Measurements from ENCODE around the gene RBM7. TPM values are rescaled to one million over a fixed set of nuclear protein-coding genes. Genes with fewer than 3 reads are reported as not detected.

Gene RBM7
- total RNA-seq, 4 donors from 2014 or later = 5.6 to 25.9 (median 23.1) TPM

- WGBS, 2 donors (ENCODE audit: low coverage in 1 of 2) = 77 to 95% methylated on average over 7 to 9 of the region's 9 CpGs
- no peaks in the 10 kb centered on the region for H3K36me3 ChIP-seq
- H3K9me3 ChIP-seq = no peaks in the 10 kb centered on the region
- in situ Hi-C loops (cut with MboI; ENCODE audit: low pct_ligation_motif_present in 1 of 4, low pct_unique_long_range_greater_than_20kb in 1 of 4, low sequenced_read_pairs in 3 of 4) (no loop called here), intact Hi-C loops (cut with DNase I; ENCODE audit: low total_unique reads) (no loop called here)
- H3K27ac ChIP-seq = no peak overlapping the region
- H3K4me3 ChIP-seq = no peak overlapping the region
- H3K27me3 ChIP-seq = no peaks in the 10 kb centered on the region
- no peak for TF ChIP-seq CTCF (IDR thresholded peaks at IDR 0.05)
- TF ChIP-seq POLR2AphosphoS5 (IDR thresholded peaks at IDR 0.05) = no peak
- TF ChIP-seq POLR2A (IDR thresholded peaks at IDR 0.05) = no peak
- TF ChIP-seq EP300 (IDR thresholded peaks at IDR 0.05; ENCODE audit: low read depth) = no peak
- no peaks in the 10 kb centered on the region for H3K4me1 ChIP-seq
- DNase-seq = no peak
Observed at GRCh38 chr11:114367244-114367957, 33.1 kb upstream of the RBM7 start.

GRCh38 chr11:114368918-114369680 lies 31.4 kb upstream of the RBM7 start:
- Histone ChIP-seq H3K27me3 (no peaks in the 10 kb centered on the region), H3K27ac (no peak overlapping the region), H3K4me1 (no peaks in the 10 kb centered on the region), H3K9me3 (no peaks in the 10 kb centered on the region), H3K4me3 (no peak overlapping the region), H3K36me3 (no peaks in the 10 kb centered on the region)
- no peak for DNase-seq
- WGBS, 2 donors (ENCODE audit: low coverage in 1 of 2) = 80% methylated on average over 5 of the region's 5 CpGs; no CpG with 5 or more reads in 1 of the 2 donors
- TF ChIP-seq CTCF (IDR thresholded peaks at IDR 0.05) = no peak
- TF ChIP-seq EP300 (IDR thresholded peaks at IDR 0.05; ENCODE audit: low read depth) = no peak
- no peak for TF ChIP-seq POLR2AphosphoS5 (IDR thresholded peaks at IDR 0.05)
- no peak for TF ChIP-seq POLR2A (IDR thresholded peaks at IDR 0.05)
- intact Hi-C loops (cut with DNase I; ENCODE audit: low total_unique reads) (no loop called here), in situ Hi-C loops (cut with MboI; ENCODE audit: low pct_ligation_motif_present in 1 of 4, low pct_unique_long_range_greater_than_20kb in 1 of 4, low sequenced_read_pairs in 3 of 4) (no loop called here)

- in situ Hi-C loops (cut with MboI; ENCODE audit: low pct_ligation_motif_present in 1 of 4, low pct_unique_long_range_greater_than_20kb in 1 of 4, low sequenced_read_pairs in 3 of 4) = no loop called here
- intact Hi-C loops (cut with DNase I; ENCODE audit: low total_unique reads) = no loop called here
- TF ChIP-seq POLR2A (IDR thresholded peaks at IDR 0.05) (no peak), CTCF (IDR thresholded peaks at IDR 0.05) (no peak), POLR2AphosphoS5 (IDR thresholded peaks at IDR 0.05) (no peak), EP300 (IDR thresholded peaks at IDR 0.05; ENCODE audit: low read depth) (no peak)
Observed at GRCh38 chr11:114375052-114375451, 25.4 kb upstream of the RBM7 start.

GRCh38 chr11:114377612-114378267 lies 22.7 kb upstream of the RBM7 start:
- DNase-seq = no peak
- Histone ChIP-seq H3K27ac (no peak overlapping the region), H3K36me3 (no peaks in the 10 kb centered on the region), H3K27me3 (peaks cover 5% of the 10 kb centered on the region), H3K9me3 (no peaks in the 10 kb centered on the region), H3K4me3 (no peak overlapping the region), H3K4me1 (peaks cover 0 to 3% (median 0%) of the 10 kb centered on the region in 4 donors)
- WGBS, 2 donors (ENCODE audit: low coverage in 1 of 2) = 85 to 95% methylated on average over 2 to 7 of the region's 7 CpGs
- intact Hi-C loops (cut with DNase I; ENCODE audit: low total_unique reads) = no loop called here
- TF ChIP-seq EP300 (IDR thresholded peaks at IDR 0.05; ENCODE audit: low read depth) (no peak), POLR2A (IDR thresholded peaks at IDR 0.05) (no peak), CTCF (IDR thresholded peaks at IDR 0.05) (no peak), POLR2AphosphoS5 (IDR thresholded peaks at IDR 0.05) (no peak)
- in situ Hi-C loops (cut with MboI; ENCODE audit: low pct_ligation_motif_present in 1 of 4, low pct_unique_long_range_greater_than_20kb in 1 of 4, low sequenced_read_pairs in 3 of 4) = no loop called here

More at GRCh38 chr11:114375052-114375451, 25.4 kb upstream of the RBM7 start:
- 58 to 62% methylated on average over 3 of the region's 3 CpGs for WGBS, 2 donors (ENCODE audit: low coverage in 1 of 2)
- Histone ChIP-seq H3K4me3 (no peak overlapping the region), H3K27ac (no peak overlapping the region), H3K27me3 (peaks cover 5% of the 10 kb centered on the region), H3K4me1 (peaks cover 0 to 3% (median 0%) of the 10 kb centered on the region in 4 donors), H3K9me3 (no peaks in the 10 kb centered on the region), H3K36me3 (no peaks in the 10 kb centered on the region)
- no peak for DNase-seq
